HUDEP-2 (cell line): ENCODE measurements around the gene ATP5IF1.

Experiments used
- DNase-seq, 76 experiments: peaks; one replicate each; lab custom pipeline; 2025; ENCODE audit not compliant: unreplicated experiment in 76 of 76; lab: John Stamatoyannopoulos, UW

Gene ATP5IF1

DNA sequence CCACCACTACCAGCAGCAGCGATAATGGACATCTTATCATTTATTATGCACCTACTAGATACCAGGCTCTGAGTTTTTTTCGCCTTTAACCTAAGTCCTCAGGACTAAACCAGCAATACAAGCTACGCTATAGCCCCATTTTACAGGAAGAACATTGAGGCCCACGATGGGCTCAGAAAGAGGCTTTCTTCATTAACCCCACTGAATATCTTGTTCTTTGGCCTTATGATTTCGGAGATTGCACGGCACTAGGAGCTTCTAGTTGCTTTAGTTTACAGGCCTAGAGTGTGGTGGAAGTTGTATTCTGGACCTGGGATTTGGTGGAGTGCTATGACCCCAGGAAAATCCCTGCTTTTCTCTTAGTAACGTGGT lies 24.9 kb downstream of the ATP5IF1 start:
- DNase-seq = no peak

DNA sequence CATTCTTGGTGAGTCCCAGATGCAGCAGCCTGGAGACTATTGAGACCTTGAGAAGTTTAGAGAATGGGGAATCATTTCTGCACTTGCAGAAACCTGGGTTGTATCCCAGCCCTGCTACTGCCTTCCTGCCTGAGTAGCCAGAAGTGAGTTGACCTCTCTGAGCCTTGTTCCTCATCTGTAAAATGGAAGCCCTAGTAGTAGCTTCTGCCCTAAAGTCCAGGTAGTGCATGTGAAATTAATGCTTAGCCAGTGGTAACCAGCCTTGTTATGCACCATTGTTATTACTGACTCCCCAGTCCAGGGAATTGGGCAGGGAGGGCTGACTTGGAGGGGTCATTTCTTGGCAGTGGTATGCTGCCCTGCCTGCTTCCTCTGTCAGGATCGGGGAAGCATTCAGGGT lies 29.0 kb downstream of the ATP5IF1 start:
- no peak for DNase-seq

DNA sequence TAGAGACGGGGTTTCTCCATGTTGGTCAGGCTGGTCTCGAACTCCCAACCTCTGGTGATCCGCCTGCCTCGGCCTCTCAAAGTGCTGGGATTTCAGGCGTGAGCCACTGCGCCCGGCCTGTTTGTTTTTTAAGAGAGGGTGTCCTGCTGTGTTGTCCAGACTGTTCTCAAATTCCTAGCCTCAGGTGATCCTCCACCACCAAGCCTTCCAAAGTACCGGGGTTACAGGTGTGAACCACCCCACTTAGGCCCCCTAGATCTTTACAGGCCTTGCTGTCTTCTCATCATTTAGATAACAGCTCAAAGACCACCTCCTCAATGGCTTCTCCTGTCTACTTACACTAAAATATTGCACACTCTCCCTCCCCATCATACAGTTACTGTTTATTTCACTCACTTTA lies 29.7 kb downstream of the ATP5IF1 start:
- no peak for DNase-seq

DNA sequence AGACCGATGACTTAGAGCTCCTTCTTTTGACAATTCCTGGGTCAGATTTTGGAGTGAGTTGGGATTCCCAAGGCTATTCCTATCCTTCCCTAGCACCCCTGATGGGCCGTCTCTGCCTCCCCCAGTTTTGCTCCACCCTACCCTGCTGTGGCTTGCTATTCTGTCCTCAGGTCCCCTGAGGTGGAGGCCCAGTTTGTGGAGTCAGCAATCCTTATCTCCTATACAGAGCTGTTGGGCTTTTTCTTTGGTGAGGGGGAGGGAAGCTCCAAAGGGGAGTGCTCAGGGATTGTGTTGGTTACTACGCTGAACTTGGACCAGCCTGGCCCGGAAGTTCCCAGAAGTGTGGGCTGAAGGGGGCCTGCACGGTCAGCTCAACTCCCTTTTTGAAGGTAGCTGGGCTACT lies 31.0 kb downstream of the ATP5IF1 start:
- peak in 32 of 76 experiments; percentile 6 to 60 (median 24) for DNase-seq

DNA sequence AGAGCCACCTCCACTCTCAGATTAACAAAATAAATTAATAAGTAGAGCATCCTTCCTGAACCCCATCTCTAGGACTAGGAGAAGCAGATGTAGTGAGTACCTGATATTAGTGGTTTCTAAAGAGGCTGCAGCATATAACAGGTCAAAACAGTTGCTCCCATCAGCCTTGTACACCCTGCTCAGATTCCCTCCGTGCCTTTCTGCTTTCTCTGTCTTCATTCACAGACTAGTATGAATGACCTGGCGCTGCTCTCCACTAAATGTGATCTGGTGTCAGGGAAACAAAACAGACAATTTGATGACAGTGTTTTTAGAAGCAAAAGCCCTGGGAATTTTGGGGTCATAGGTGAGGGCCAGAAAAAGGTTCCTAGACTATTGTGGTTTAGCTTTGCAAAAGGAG lies 31.7 kb downstream of the ATP5IF1 start:
- no peak for DNase-seq

DNA sequence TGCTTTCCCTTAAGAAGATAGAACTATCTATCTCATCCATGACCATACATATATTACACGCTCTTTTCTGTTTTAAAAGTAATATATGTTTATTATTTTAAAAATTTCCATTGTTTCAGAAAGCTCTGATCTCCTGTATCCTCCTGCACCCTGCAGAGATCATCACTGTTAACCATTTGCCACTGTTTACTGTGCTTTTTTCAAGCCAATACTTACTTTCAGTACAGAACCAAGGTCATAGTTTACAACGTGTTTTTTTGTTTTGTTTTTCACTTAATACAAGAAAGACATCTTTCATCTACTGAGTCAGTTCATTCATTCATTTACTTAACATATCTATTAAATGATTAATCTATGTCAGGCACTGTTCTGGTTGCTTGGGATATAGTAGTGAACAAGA lies 33.6 kb downstream of the ATP5IF1 start:
- DNase-seq = no peak

DNA sequence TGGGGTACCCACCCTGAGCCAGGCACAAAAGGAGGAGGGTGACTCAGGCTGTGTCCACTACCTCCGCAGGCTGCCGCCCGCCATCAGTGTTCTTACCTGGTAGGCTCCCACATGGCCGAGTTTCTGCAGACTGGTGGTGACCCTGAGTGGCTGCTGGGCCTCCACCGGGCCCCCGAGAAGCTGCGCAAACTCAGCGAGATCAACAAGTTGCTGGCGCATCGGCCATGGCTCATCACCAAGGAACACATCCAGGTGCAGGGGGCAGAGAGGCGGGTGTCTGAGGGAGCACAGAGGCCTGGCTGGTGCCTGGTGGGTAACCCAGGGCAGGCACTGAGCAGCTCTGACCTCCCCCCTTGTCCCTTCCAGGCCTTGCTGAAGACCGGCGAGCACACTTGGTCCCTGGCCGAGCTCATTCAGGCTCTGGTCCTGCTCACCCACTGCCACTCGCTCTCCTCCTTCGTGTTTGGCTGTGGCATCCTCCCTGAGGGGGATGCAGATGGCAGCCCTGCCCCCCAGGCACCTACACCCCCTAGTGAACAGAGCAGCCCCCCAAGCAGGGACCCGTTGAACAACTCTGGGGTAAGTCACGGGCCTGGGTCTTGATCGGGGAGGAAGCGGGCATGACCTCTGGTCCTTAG lies 36.4 kb downstream of the ATP5IF1 start:
- no peak for DNase-seq

DNA sequence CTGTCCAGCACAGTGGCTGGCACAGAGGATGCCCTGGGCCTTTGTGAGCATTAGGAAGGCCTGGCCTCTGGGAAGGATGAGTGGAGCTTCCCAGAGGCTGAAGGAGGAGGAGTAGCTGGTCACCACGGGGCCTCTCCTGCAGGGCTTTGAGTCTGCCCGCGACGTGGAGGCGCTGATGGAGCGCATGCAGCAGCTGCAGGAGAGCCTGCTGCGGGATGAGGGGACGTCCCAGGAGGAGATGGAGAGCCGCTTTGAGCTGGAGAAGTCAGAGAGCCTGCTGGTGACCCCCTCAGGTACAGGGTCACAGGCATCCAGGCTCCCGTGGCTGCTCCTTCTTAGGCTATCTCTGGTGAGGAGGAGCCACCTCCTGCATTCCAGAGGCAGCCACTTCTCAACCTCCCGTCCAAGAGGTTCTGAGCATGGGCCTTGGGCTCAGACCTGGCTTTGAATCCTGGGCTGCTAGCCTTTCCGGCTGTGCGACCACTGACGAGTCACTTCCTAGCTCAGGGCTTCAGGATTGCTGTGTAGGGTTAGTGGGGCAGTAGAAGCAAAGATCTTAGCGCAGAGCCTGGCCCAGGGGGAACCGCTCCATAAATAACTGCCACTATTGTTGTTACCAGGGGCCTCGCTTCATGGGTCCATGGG lies 37.4 kb downstream of the ATP5IF1 start:
- no peak for DNase-seq

DNA sequence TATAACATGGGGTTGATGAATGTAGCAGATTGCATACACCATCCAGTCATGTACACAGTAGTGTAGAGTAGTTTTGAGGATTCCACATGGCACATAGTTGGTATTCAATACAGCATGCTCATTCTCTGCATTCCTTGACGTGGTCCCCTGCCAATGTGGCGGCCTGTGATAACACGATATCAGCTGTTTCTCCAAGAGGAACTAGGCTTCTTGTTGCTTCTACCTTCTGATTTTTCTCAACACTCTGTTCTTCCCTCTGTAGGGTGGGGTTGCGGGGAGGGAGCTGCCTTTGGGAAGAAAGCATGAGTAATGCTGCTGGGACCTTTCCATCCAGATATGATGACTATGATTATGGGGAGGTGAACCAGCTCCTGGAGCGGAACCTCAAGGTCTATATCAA lies 42.8 kb downstream of the ATP5IF1 start:
- peak in 29 of 76 experiments; percentile 3 to 46 (median 17) for DNase-seq

DNA sequence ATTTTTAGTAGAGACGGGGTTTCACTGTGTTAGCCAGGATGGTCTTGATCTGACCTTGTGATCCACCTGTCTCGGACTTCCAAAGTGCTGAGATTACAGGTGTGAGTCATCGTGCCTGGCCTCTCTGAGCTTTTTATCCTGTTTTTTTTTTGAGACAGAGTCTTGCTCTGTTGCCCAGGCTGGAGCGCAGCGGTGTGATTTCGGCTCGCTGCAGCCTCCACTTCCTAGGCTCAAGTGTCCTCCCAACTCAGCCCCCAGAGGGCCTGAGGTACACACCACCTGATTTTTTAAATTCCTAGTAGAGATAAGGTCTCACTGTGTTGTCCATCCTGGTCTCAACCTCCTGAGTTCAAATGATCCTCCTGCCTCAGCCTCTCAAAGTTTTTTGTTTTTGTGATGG lies 43.8 kb downstream of the ATP5IF1 start:
- no peak for DNase-seq

DNA sequence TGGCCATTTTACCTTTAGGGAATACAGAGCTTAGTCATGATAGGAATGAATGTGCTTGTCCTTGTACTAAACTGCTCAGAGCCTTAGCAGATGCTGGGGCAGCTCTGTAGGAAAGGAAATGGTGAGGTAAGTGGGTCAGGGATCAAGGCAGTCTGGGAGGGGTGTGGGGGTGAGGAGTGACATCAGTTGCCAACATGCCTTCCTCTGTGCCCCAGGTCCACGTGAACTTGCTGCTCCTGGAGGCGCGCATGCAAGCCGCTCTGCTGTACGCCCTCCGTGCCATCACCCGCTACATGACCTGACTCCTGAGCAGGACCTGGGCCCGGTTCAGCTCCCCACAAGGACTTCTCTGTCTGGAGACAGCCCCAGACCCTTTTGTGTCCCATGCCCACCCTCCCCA lies 44.6 kb downstream of the ATP5IF1 start:
- no peak for DNase-seq

DNA sequence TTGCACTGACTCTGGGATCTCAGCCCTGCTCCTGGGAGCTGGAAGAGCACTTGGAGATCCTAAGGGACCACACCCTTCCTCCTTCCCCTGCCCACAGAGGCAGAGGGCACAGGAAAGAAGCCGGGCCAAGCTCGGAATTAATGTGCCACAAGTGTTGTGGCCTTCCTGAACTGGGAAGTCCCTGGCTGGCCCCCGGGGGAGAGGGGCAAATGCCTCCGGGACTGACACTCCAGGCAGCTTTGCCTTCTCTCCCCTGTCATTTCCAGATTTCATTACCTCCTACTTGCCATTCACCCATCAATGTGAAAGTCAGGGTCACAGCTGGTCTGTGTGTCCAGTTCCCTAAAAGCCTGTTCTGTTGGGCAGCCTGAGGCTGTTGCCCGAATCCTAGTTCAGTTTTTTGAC lies 45.1 kb downstream of the ATP5IF1 start:
- no peak for DNase-seq

DNA sequence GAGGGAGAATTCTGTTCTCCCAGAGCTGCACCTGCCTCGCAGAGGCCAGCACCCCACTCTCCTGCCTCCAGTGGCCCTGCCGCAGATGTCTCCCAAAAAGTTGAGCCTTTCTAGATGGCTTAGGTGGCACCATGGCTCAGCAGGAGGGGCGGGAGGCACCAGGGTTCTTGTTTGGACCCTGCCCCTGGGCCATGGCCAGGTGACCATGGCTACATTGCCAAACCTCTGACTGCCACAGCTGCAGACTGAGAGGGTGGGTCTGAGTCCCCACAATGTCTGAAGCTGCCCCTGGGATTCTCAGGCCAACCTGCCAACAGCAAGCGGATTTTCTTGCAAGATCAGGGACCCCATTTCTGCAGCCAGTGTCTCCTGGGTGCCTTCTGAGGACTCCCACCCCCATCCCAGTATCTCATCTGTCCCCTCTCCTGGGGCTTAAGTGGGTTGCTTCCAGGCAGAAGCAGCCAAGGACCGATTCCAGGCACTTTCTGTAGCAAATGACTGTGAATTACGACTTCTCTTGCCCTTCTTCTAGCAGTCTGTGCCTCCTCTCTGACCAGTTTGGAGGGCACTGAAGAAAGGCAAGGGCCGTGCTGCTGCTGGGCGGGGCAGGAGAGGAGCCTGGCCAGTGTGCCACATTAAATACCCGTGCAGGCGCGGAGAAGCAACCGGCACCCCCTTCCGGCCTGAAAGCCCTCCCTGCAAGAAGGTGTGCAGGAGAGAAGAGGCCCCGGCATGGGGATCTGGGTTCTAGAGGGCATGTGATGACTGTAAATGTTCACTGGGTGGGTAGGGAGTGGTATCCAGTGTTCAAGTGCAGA lies 45.9 kb downstream of the ATP5IF1 start:
- no peak for DNase-seq

DNA sequence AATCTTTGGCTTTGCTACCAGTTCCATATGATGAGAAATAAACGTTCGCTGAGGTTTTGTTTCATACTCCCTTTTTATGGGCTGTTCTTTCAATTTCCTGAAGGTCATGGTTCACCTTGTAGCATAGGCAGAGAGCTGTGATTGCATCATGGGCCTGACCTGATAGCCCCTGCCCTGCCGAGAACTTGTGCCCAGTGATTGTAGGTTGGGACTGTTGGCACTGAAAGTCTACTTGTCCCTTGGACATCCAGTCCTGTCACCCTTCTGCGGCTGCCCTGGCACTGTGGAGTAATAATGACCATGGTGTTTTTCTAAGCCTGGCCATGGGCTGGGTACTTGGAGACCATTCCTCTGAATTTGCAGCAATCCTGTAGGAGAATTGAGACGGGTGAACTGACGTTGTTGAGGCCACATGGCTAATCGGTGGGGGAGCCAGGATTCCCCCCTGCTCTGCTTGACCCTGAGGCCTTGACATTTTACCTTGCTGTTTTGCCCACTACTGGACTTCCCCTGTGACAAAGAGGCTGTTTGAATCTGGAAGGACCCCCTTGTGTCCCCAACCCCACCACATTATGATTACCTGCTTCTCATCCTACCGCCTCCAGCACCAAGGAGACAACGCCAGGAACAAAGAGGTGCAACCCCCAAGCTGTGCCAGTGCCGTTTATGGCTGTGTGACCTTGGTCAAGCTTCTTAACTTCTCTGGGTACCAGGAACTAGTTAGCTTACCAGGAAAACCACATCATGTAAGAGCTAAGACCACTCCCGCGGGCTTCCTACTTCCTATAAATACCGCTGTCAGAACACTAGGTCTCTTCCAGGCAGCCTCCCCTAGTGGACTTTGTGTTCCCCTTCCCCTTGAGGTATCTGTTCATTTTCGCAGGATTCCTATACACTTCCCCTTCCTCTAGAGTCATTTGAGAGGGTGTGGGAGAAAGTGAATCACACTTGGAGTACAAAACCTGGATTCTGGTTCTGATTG lies 46.8 kb downstream of the ATP5IF1 start:
- no peak for DNase-seq

DNA sequence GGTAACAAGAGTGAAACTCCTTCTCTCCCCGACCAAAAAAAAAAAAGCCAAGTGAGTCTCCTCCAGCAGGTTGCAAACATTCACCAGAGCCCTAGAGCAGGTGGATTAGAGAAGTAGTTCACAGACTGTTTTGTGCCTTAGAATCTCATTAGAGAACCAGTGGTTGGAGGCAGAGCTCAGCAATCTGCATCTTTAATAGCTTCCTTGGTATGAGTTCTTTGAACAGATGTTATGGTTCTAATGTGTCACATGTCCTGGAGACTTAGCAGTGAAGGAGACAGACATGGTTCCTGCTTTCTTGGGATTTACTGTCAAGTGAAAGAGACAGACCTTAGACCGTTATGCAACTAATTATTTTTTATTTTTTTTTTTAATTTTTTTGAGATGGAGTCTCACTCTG lies 50.2 kb downstream of the ATP5IF1 start:
- no peak for DNase-seq
